ENCODE results near the gene NUDT8. TPM values are rescaled to one million over a fixed set of nuclear protein-coding genes. Genes with fewer than 3 reads are reported as not detected.

The NUDT8 gene
- total and polyA plus RNA-seq, 9 of the 15 experiments (the other 6 are each of a cell fraction or from before 2014, with no cell fraction given), result 0.23 to 27.8 (median 5.0) TPM

DNA sequence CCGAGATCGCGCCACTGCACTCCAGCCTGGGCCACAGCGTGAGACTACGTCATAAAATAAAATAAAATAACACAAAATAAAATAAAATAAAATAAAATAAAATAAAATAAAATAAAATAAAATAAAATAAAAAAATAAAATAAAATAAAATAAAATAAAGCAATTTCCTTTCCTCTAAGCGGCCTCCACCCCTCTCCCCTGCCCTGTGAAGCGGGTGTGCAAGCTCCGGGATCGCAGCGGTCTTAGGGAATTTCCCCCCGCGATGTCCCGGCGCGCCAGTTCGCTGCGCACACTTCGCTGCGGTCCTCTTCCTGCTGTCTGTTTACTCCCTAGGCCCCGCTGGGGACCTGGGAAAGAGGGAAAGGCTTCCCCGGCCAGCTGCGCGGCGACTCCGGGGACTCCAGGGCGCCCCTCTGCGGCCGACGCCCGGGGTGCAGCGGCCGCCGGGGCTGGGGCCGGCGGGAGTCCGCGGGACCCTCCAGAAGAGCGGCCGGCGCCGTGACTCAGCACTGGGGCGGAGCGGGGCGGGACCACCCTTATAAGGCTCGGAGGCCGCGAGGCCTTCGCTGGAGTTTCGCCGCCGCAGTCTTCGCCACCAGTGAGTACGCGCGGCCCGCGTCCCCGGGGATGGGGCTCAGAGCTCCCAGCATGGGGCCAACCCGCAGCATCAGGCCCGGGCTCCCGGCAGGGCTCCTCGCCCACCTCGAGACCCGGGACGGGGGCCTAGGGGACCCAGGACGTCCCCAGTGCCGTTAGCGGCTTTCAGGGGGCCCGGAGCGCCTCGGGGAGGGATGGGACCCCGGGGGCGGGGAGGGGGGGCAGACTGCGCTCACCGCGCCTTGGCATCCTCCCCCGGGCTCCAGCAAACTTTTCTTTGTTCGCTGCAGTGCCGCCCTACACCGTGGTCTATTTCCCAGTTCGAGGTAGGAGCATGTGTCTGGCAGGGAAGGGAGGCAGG lies 46.2 kb downstream of the NUDT8 start, which contains the start of gene GSTP1 (continued):
- TF ChIP-seq MEF2D (tag; conservative IDR thresholded peaks at IDR 0.05; ENCODE audit: low read depth) (no peak), POLR2AphosphoS5 (IDR thresholded peaks at IDR 0.05; ENCODE audit: control insufficient read depth, insufficient read depth, low read depth, low read length) (peak; percentile 89; the same call in 1 of the 2 replicates), NFIC (IDR thresholded peaks at IDR 0.05) (peak; percentile 27; the same call in 1 of the 2 replicates), HMG20A (CRISPR knock-in tag; conservative IDR thresholded peaks at IDR 0.05) (no peak), BACH1 (tag; IDR thresholded peaks at IDR 0.05) (peak; percentile 96), ZNF121 (CRISPR knock-in tag; conservative IDR thresholded peaks at IDR 0.05) (no peak), ZNF507 (tag; conservative IDR thresholded peaks at IDR 0.05) (no peak), ESRRA (IDR thresholded peaks at IDR 0.05; ENCODE audit: borderline replicate concordance, low read depth) (0 out of 2 replicates have a peak, but pooled peaks have one; percentile 76), GABPA (tag; conservative IDR thresholded peaks at IDR 0.05; ENCODE audit: low read depth) (no peak), KLF1 (tag; IDR thresholded peaks at IDR 0.05) (peak; percentile 63; the same call in 1 of the 2 replicates), FOS (IDR thresholded peaks at IDR 0.05; ENCODE audit: extremely low read depth, insufficient read length) (no peak), ZNF551 (CRISPR knock-in tag; IDR thresholded peaks at IDR 0.05) (no peak), ESRRB (CRISPR knock-in tag; IDR thresholded peaks at IDR 0.05; ENCODE audit: borderline replicate concordance) (no peak), STAG1 (CRISPR knock-in tag; IDR thresholded peaks at IDR 0.05; ENCODE audit: borderline replicate concordance) (no peak), MYBL2 (IDR thresholded peaks at IDR 0.05; ENCODE audit: low read depth) (no peak), MYBL2 (CRISPR knock-in tag; IDR thresholded peaks at IDR 0.05; ENCODE audit: borderline replicate concordance) (no peak), BRD9 (IDR thresholded peaks at IDR 0.05; ENCODE audit: low read depth, partially characterized antibody) (no peak)
- TF ChIP-seq, protein P1, sequence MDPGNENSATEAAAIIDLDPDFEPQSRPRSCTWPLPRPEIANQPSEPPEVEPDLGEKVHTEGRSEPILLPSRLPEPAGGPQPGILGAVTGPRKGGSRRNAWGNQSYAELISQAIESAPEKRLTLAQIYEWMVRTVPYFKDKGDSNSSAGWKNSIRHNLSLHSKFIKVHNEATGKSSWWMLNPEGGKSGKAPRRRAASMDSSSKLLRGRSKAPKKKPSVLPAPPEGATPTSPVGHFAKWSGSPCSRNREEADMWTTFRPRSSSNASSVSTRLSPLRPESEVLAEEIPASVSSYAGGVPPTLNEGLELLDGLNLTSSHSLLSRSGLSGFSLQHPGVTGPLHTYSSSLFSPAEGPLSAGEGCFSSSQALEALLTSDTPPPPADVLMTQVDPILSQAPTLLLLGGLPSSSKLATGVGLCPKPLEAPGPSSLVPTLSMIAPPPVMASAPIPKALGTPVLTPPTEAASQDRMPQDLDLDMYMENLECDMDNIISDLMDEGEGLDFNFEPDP (CRISPR knock-in tag; IDR thresholded peaks at IDR 0.05), result no peak
- TF ChIP-seq, protein P2, sequence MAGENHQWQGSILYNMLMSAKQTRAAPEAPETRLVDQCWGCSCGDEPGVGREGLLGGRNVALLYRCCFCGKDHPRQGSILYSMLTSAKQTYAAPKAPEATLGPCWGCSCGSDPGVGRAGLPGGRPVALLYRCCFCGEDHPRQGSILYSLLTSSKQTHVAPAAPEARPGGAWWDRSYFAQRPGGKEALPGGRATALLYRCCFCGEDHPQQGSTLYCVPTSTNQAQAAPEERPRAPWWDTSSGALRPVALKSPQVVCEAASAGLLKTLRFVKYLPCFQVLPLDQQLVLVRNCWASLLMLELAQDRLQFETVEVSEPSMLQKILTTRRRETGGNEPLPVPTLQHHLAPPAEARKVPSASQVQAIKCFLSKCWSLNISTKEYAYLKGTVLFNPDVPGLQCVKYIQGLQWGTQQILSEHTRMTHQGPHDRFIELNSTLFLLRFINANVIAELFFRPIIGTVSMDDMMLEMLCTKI (IDR thresholded peaks at IDR 0.05; ENCODE audit: partially characterized antibody), result no peak
- TF ChIP-seq, protein P3, sequence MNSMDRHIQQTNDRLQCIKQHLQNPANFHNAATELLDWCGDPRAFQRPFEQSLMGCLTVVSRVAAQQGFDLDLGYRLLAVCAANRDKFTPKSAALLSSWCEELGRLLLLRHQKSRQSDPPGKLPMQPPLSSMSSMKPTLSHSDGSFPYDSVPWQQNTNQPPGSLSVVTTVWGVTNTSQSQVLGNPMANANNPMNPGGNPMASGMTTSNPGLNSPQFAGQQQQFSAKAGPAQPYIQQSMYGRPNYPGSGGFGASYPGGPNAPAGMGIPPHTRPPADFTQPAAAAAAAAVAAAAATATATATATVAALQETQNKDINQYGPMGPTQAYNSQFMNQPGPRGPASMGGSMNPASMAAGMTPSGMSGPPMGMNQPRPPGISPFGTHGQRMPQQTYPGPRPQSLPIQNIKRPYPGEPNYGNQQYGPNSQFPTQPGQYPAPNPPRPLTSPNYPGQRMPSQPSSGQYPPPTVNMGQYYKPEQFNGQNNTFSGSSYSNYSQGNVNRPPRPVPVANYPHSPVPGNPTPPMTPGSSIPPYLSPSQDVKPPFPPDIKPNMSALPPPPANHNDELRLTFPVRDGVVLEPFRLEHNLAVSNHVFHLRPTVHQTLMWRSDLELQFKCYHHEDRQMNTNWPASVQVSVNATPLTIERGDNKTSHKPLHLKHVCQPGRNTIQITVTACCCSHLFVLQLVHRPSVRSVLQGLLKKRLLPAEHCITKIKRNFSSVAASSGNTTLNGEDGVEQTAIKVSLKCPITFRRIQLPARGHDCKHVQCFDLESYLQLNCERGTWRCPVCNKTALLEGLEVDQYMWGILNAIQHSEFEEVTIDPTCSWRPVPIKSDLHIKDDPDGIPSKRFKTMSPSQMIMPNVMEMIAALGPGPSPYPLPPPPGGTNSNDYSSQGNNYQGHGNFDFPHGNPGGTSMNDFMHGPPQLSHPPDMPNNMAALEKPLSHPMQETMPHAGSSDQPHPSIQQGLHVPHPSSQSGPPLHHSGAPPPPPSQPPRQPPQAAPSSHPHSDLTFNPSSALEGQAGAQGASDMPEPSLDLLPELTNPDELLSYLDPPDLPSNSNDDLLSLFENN (IDR thresholded peaks at IDR 0.05; ENCODE audit: low read depth in 2 of 2, low read length in 2 of 2), result 0 out of 4 replicates have a peak, but pooled peaks of 1 of the 2 experiments have one; percentile 72

Data from K562 (cell line).